Measurements from ENCODE around the gene POMP. TPM values are rescaled to one million over a fixed set of nuclear protein-coding genes. Genes with fewer than 3 reads are reported as not detected.

POMP gene
- total and polyA plus RNA-seq, 2 of the 4 experiments (the other 2 are of a cell fraction) = 60.2 to 68.4 TPM

GRCh38 chr13:28658796-28659620 is at the start of gene POMP (continued):
- TF ChIP-seq ELK1 (IDR thresholded peaks at IDR 0.05; ENCODE audit: borderline replicate concordance, low read depth, low read length) (peak; percentile 67; the same call in 1 of the 2 replicates), NFE2L2 (IDR thresholded peaks at IDR 0.05; ENCODE audit: low read depth, low read length) (peak; percentile 47; the same call in 1 of the 2 replicates), CHD1 (IDR thresholded peaks at IDR 0.05; ENCODE audit: low read depth, low read length) (peak; percentile 5), MXI1 (IDR thresholded peaks at IDR 0.05; ENCODE audit: borderline replicate concordance, low read depth, low read length) (0 out of 2 replicates have a peak, but pooled peaks have one; percentile 35)

All from IMR-90 (cell line).